Neuronal stem cell (in vitro differentiated cells): ENCODE measurements around the gene PARD3.

Source experiments
- DNase-seq: peaks from one replicate; pipeline ENCODE4 v3.0.0-alpha.2; 2013; ENCODE audit warnings: low spot score
- H2AFZ ChIP-seq: one replicate; pipeline ENCODE4 v1.6.1; 2013; ENCODE audit warnings: mild to moderate bottlenecking, low read length, inconsistent platforms
- H2AK5ac ChIP-seq: 2 replicates; pipeline ENCODE4 v1.6.1; 2013; ENCODE audit warnings: low read depth, mild to moderate bottlenecking, inconsistent platforms, low read length, moderate library complexity, mixed read lengths
- H2BK120ac ChIP-seq: 2 replicates; pipeline ENCODE4 v1.6.1; 2013; ENCODE audit warnings: low read depth, mild to moderate bottlenecking, inconsistent platforms, low read length, moderate library complexity, mixed read lengths
- H2BK12ac ChIP-seq: one replicate; pipeline ENCODE4 v1.6.1; 2013; ENCODE audit warnings: low read length, inconsistent platforms
- H2BK15ac ChIP-seq: 2 replicates; pipeline ENCODE4 v1.6.1; 2013; ENCODE audit warnings: mild to moderate bottlenecking, low read length, inconsistent platforms, mixed read lengths
- H2BK5ac ChIP-seq: one replicate; pipeline ENCODE4 v1.6.1; 2013; ENCODE audit warnings: inconsistent platforms, mild to moderate bottlenecking, low read length, moderate library complexity
- H3K14ac ChIP-seq: one replicate; pipeline ENCODE4 v1.6.1; 2013; ENCODE audit warnings: low read length, inconsistent platforms
- H3K18ac ChIP-seq: 2 replicates; pipeline ENCODE4 v1.6.1; 2013; ENCODE audit warnings: low read length, inconsistent platforms
- H3K23ac ChIP-seq: 2 replicates; pipeline ENCODE4 v1.6.1; 2013; ENCODE audit warnings: low read depth, mild to moderate bottlenecking, mixed read lengths, low read length, inconsistent platforms; ENCODE audit not compliant: poor library complexity
- H3K27ac ChIP-seq: replicated peaks from 3 replicates; pipeline ENCODE4 v1.5.1; 2013; ENCODE audit warnings: low read length, inconsistent platforms
- H3K27me3 ChIP-seq, 3 experiments: 2 replicates each; pipeline ENCODE4 v1.6.1; 2013; ENCODE audit warnings: low read length in 3 of 3, mild to moderate bottlenecking in 2 of 3, inconsistent platforms in 1 of 3, low read depth in 1 of 3, mixed read lengths in 1 of 3, moderate library complexity in 1 of 3; ENCODE audit not compliant: control insufficient read depth in 3 of 3, insufficient read depth in 3 of 3
- H3K36me3 ChIP-seq, 2 donors: replicated peaks in 1 of 2; 2 replicates each; pipeline ENCODE4 v1.6.1; 2013; ENCODE audit warnings: low read length in 2 of 2; ENCODE audit not compliant: control insufficient read depth in 2 of 2, insufficient read depth in 2 of 2
- H3K4ac ChIP-seq: 2 replicates; pipeline ENCODE4 v1.6.1; 2013; ENCODE audit warnings: inconsistent platforms, mild to moderate bottlenecking, low read length, moderate library complexity
- H3K4me1 ChIP-seq, 2 donors: 1 replicate in 1 of 2; 2 replicates in 1 of 2; pipeline ENCODE4 v1.6.1; 2013; ENCODE audit warnings: low read length in 2 of 2, low read depth in 1 of 2; ENCODE audit not compliant: control insufficient read depth in 2 of 2, insufficient read depth in 1 of 2
- H3K4me2 ChIP-seq: one replicate; pipeline ENCODE4 v1.6.1; 2013; ENCODE audit warnings: mild to moderate bottlenecking, low read length, inconsistent platforms; ENCODE audit not compliant: insufficient read depth, poor library complexity, severe bottlenecking
- H3K4me3 ChIP-seq, 2 donors: 2 replicates each; pipeline ENCODE4 v1.5.1; 2013; ENCODE audit warnings: low read length in 2 of 2, mild to moderate bottlenecking in 2 of 2, inconsistent platforms in 1 of 2, moderate library complexity in 1 of 2
- H3K79me1 ChIP-seq: one replicate; pipeline ENCODE4 v1.6.1; 2013; ENCODE audit warnings: low read depth, mild to moderate bottlenecking, inconsistent platforms, low read length, moderate library complexity
- H3K9ac ChIP-seq: one replicate; pipeline ENCODE4 v1.6.1; 2013; ENCODE audit warnings: mild to moderate bottlenecking, low read depth, low read length, inconsistent platforms; ENCODE audit not compliant: poor library complexity
- H3K9me3 ChIP-seq, 2 donors: replicated peaks in 1 of 2; 2 replicates each; pipeline versions ENCODE3 to v1.6.1; 2013; ENCODE audit warnings: low read length in 2 of 2, mild to moderate bottlenecking in 2 of 2, inconsistent platforms in 1 of 2, low read depth in 1 of 2, mixed read lengths in 1 of 2, moderate library complexity in 1 of 2; ENCODE audit not compliant: control insufficient read depth in 2 of 2, insufficient read depth in 1 of 2
- H4K8ac ChIP-seq: one replicate; pipeline ENCODE4 v1.6.1; 2013; ENCODE audit warnings: low read depth, mild to moderate bottlenecking, inconsistent platforms, low read length, moderate library complexity
- H4K91ac ChIP-seq: one replicate; pipeline ENCODE4 v1.6.1; 2013; ENCODE audit warnings: low read length, low read depth, mild to moderate bottlenecking, inconsistent platforms; ENCODE audit not compliant: poor library complexity
- WGBS, 2 donors: extraction: QIAGEN DNeasy Blood & Tissue Kit; methylation state at CpG; one replicate each; pipeline ENCODE4 v1.1.7; 2013; ENCODE audit warnings: missing lambda C conversion rate in 2 of 2, mixed read lengths in 1 of 2; ENCODE audit not compliant: insufficient read length in 2 of 2, insufficient replicate concordance in 1 of 2; ENCODE audit errors: extremely low coverage in 2 of 2; 5-methylcytosine and 5-hydroxymethylcytosine counted together

PARD3 gene

GRCh38 chr10:34499612-34500279 is 315.4 kb downstream of the PARD3 start:
- H3K27ac ChIP-seq: no peak overlapping the region
- no peak overlapping the region for H3K4me3 ChIP-seq
- H2BK12ac ChIP-seq: no peak overlapping the region
- H3K18ac ChIP-seq: no peak overlapping the region
- no peak overlapping the region for H2AFZ ChIP-seq
- no peak overlapping the region for H3K23ac ChIP-seq
- H3K36me3 ChIP-seq: no peaks in the 10 kb centered on the region
- H2BK120ac ChIP-seq: no peak overlapping the region
- no peak overlapping the region for H2AK5ac ChIP-seq
- no peak overlapping the region for H2BK5ac ChIP-seq
- no CpG with 5 or more reads among the region's 3 CpGs for WGBS, 2 donors
- no peak overlapping the region for H4K91ac ChIP-seq
- no peak overlapping the region for H2BK15ac ChIP-seq
- H3K27me3 ChIP-seq: no peaks in the 10 kb centered on the region
- H3K9me3 ChIP-seq: no peaks in the 10 kb centered on the region
- peaks cover 3 to 4% of the 10 kb centered on the region in 2 donors for H3K4me1 ChIP-seq
- H3K79me1 ChIP-seq: no peaks in the 10 kb centered on the region
- no peak overlapping the region for H3K9ac ChIP-seq
- no peak overlapping the region for H4K8ac ChIP-seq
- H3K4me2 ChIP-seq: no peak overlapping the region
- no peak for DNase-seq
- no peak overlapping the region for H3K14ac ChIP-seq
- H3K4ac ChIP-seq: no peak overlapping the region

- no peaks in the 10 kb centered on the region for H3K79me1 ChIP-seq
- WGBS, 2 donors: no CpG with 5 or more reads among the region's 1 CpG
- no peak overlapping the region for H3K4ac ChIP-seq
- no peak overlapping the region for H4K91ac ChIP-seq
- H2BK15ac ChIP-seq: no peak overlapping the region
- H2AFZ ChIP-seq: no peak overlapping the region
- H3K36me3 ChIP-seq: no peaks in the 10 kb centered on the region
- DNase-seq: no peak
- no peak overlapping the region for H3K23ac ChIP-seq
- no peak overlapping the region for H2BK120ac ChIP-seq
- no peak overlapping the region for H3K27ac ChIP-seq
- H3K4me3 ChIP-seq: no peak overlapping the region
- H3K9ac ChIP-seq: no peak overlapping the region
- no peak overlapping the region for H3K18ac ChIP-seq
- H2BK12ac ChIP-seq: no peak overlapping the region
- H3K4me2 ChIP-seq: no peak overlapping the region
- H3K9me3 ChIP-seq: no peaks in the 10 kb centered on the region
- H4K8ac ChIP-seq: no peak overlapping the region
- H3K27me3 ChIP-seq: no peaks in the 10 kb centered on the region
- H3K4me1 ChIP-seq: no peaks in the 10 kb centered on the region
- no peak overlapping the region for H3K14ac ChIP-seq
- no peak overlapping the region for H2BK5ac ChIP-seq
- H2AK5ac ChIP-seq: no peak overlapping the region
Observed at GRCh38 chr10:34498821-34499220, 316.3 kb downstream of the PARD3 start.

GRCh38 chr10:34495938-34496337 is 319.2 kb downstream of the PARD3 start:
- H2AFZ ChIP-seq: no peak overlapping the region
- no peak overlapping the region for H3K4me3 ChIP-seq
- no peak overlapping the region for H3K27ac ChIP-seq
- no peak overlapping the region for H3K9ac ChIP-seq
- H2BK15ac ChIP-seq: no peak overlapping the region
- H3K4me1 ChIP-seq: peaks cover 2 to 11% of the 10 kb centered on the region in 2 donors
- no peak overlapping the region for H2BK5ac ChIP-seq
- no peaks in the 10 kb centered on the region for H3K36me3 ChIP-seq
- no peak for DNase-seq
- no peak overlapping the region for H3K18ac ChIP-seq
- no peak overlapping the region for H4K8ac ChIP-seq
- H3K4me2 ChIP-seq: no peak overlapping the region
- WGBS, 2 donors: no CpG with 5 or more reads among the region's 2 CpGs
- no peak overlapping the region for H2AK5ac ChIP-seq
- H3K4ac ChIP-seq: no peak overlapping the region
- H3K14ac ChIP-seq: no peak overlapping the region
- no peak overlapping the region for H3K23ac ChIP-seq
- H4K91ac ChIP-seq: no peak overlapping the region
- no peak overlapping the region for H2BK12ac ChIP-seq
- no peak overlapping the region for H2BK120ac ChIP-seq
- no peaks in the 10 kb centered on the region for H3K79me1 ChIP-seq
- no peaks in the 10 kb centered on the region for H3K27me3 ChIP-seq
- no peaks in the 10 kb centered on the region for H3K9me3 ChIP-seq

GRCh38 chr10:34494012-34494411 is 321.1 kb downstream of the PARD3 start:
- H3K4me3 ChIP-seq: no peak overlapping the region
- H3K4ac ChIP-seq: no peak overlapping the region
- no peak for DNase-seq
- no peak overlapping the region for H2AFZ ChIP-seq
- H3K18ac ChIP-seq: no peak overlapping the region
- no peak overlapping the region for H2BK120ac ChIP-seq
- H3K23ac ChIP-seq: no peak overlapping the region
- no peak overlapping the region for H4K91ac ChIP-seq
- no peaks in the 10 kb centered on the region for H3K36me3 ChIP-seq
- no peak overlapping the region for H3K27ac ChIP-seq
- H3K9me3 ChIP-seq: no peaks in the 10 kb centered on the region
- no peak overlapping the region for H3K9ac ChIP-seq
- H3K4me2 ChIP-seq: no peak overlapping the region
- H3K14ac ChIP-seq: no peak overlapping the region
- H2BK15ac ChIP-seq: no peak overlapping the region
- no peaks in the 10 kb centered on the region for H3K27me3 ChIP-seq
- no peak overlapping the region for H2BK12ac ChIP-seq
- no CpG with 5 or more reads among the region's 5 CpGs for WGBS, 2 donors
- H2AK5ac ChIP-seq: no peak overlapping the region
- peaks cover 6 to 11% of the 10 kb centered on the region in 2 donors for H3K4me1 ChIP-seq
- H2BK5ac ChIP-seq: no peak overlapping the region
- H3K79me1 ChIP-seq: no peaks in the 10 kb centered on the region
- no peak overlapping the region for H4K8ac ChIP-seq
